ENCODE measurements around the gene CADM1.

Gene CADM1

DNA sequence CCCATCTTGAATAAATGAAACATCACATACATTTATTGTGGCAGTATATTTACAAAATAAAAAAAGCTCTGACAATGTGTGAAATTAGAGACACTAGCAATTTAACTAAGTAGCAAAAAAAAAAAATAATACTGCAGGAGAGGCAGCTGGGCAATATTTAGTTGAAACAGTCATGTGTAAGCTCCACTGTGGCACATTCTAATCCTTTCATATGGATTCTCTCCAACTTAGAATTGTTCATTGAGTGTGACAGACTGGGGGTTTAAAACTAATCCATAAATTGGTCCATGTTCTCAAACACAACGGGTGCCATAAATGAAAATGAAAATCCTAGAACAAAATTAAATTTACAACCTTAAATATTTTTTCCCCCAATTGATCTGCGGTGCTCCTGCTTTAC lies 302.1 kb downstream of the CADM1 start:
- no peak overlapping the region for H3K4me2 ChIP-seq (ENCODE audit: low read length)
- H3K4me1 ChIP-seq (ENCODE audit: control insufficient read depth, low read length): no peaks in the 10 kb centered on the region
- TF ChIP-seq CTCF (IDR thresholded peaks at IDR 0.05; ENCODE audit: low read depth, low read length, poor library complexity, severe bottlenecking) (no peak), EZH2phosphoT487 (IDR thresholded peaks at IDR 0.05; ENCODE audit: borderline replicate concordance, low read length) (no peak)

DNA sequence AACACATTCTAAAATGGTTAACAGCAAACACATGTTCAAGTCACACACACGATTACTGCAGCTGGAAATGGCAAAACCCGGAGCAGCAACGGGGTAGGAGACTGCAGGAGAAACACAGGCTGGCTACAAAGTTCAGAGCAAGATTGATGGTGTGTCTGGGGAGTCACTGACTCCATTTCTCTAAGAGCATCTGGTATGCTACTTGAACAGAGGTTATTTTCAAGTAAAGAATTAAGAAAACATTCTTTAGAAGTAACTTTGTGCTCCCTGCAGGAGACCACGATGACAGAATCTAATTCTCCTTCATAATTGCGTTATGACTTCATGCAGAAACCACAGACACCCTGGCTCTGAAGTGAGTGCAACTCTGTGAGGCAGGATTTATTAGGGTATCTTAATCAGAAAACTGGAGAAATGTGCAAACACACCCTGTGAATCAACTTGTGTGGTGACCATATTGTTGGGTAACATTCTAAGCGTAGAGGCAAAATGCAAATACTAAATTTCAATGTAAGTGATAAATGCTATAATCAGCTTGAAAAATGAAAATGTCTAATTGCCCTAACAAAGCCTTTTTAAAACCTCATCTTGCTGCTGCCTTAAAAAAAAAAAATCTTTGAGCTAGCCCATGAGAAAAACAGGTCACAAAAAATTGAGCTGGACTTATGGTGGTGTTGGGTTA lies 303.0 kb downstream of the CADM1 start:
- Histone ChIP-seq H3K27me3 (ENCODE audit: control insufficient read depth, low read length) (no peaks in the 10 kb centered on the region), H3K4me1 (ENCODE audit: control insufficient read depth, low read length) (no peaks in the 10 kb centered on the region), H3K4me2 (ENCODE audit: low read length) (no peak overlapping the region), H3K36me3 (ENCODE audit: control insufficient read depth, low read length) (no peaks in the 10 kb centered on the region), H3K9me3 (ENCODE audit: control insufficient read depth, insufficient read depth, low read length) (no peaks in the 10 kb centered on the region), H3K27ac (ENCODE audit: low read depth, low read length) (no peak overlapping the region), H4K20me1 (ENCODE audit: control insufficient read depth, insufficient read depth, low read depth, low read length) (no peaks in the 10 kb centered on the region), H3F3A (ENCODE audit: control insufficient read depth, insufficient read depth) (no peaks in the 10 kb centered on the region), H3K4me3 (ENCODE audit: low read length) (no peak overlapping the region), H3K79me2 (ENCODE audit: control insufficient read depth, low read length) (no peaks in the 10 kb centered on the region), H3K9me2 (replicated peaks; ENCODE audit: control insufficient read depth, low read length) (no peaks in the 10 kb centered on the region)
- TF ChIP-seq CTCF (IDR thresholded peaks at IDR 0.05; ENCODE audit: low read depth, low read length, poor library complexity, severe bottlenecking): no peak
- TF ChIP-seq EZH2phosphoT487 (IDR thresholded peaks at IDR 0.05; ENCODE audit: borderline replicate concordance, low read length): no peak

More for the DNA sequence above, 302.1 kb downstream of the CADM1 start:
- H3F3A ChIP-seq (ENCODE audit: control insufficient read depth, insufficient read depth): no peaks in the 10 kb centered on the region
- H3K27me3 ChIP-seq (ENCODE audit: control insufficient read depth, low read length): no peaks in the 10 kb centered on the region
- H3K36me3 ChIP-seq (ENCODE audit: control insufficient read depth, low read length): no peaks in the 10 kb centered on the region
- no peaks in the 10 kb centered on the region for H4K20me1 ChIP-seq (ENCODE audit: control insufficient read depth, insufficient read depth, low read depth, low read length)
- H3K9me3 ChIP-seq (ENCODE audit: control insufficient read depth, insufficient read depth, low read length): no peaks in the 10 kb centered on the region
- H3K4me3 ChIP-seq (ENCODE audit: low read length): no peak overlapping the region
- H3K9me2 ChIP-seq (replicated peaks; ENCODE audit: control insufficient read depth, low read length): no peaks in the 10 kb centered on the region
- H3K79me2 ChIP-seq (ENCODE audit: control insufficient read depth, low read length): no peaks in the 10 kb centered on the region
- no peak overlapping the region for H3K27ac ChIP-seq (ENCODE audit: low read depth, low read length)

GRCh38 chr11:115199481-115200069 lies 304.6 kb downstream of the CADM1 start:
- H3K4me1 ChIP-seq (ENCODE audit: control insufficient read depth, low read length): no peaks in the 10 kb centered on the region
- no peaks in the 10 kb centered on the region for H3K27me3 ChIP-seq (ENCODE audit: control insufficient read depth, low read length)
- no peaks in the 10 kb centered on the region for H3K36me3 ChIP-seq (ENCODE audit: control insufficient read depth, low read length)
- H4K20me1 ChIP-seq (ENCODE audit: control insufficient read depth, insufficient read depth, low read depth, low read length): no peaks in the 10 kb centered on the region
- H3K4me3 ChIP-seq (ENCODE audit: low read length): no peak overlapping the region
- TF ChIP-seq CTCF (IDR thresholded peaks at IDR 0.05; ENCODE audit: low read depth, low read length, poor library complexity, severe bottlenecking) (no peak), EZH2phosphoT487 (IDR thresholded peaks at IDR 0.05; ENCODE audit: borderline replicate concordance, low read length) (no peak)
- H3F3A ChIP-seq (ENCODE audit: control insufficient read depth, insufficient read depth): no peaks in the 10 kb centered on the region
- H3K4me2 ChIP-seq (ENCODE audit: low read length): no peak overlapping the region
- no peaks in the 10 kb centered on the region for H3K9me2 ChIP-seq (replicated peaks; ENCODE audit: control insufficient read depth, low read length)
- no peak overlapping the region for H3K27ac ChIP-seq (ENCODE audit: low read depth, low read length)
- no peaks in the 10 kb centered on the region for H3K9me3 ChIP-seq (ENCODE audit: control insufficient read depth, insufficient read depth, low read length)
- H3K79me2 ChIP-seq (ENCODE audit: control insufficient read depth, low read length): no peaks in the 10 kb centered on the region
